BE2C (cell line): ENCODE measurements around the gene PRICKLE2.

Experiments
- DNase-seq: peaks from one replicate; pipeline ENCODE4 v3.0.0-alpha.2; 2020
- H3K27me3 ChIP-seq: fragments of 250-450 bp; sonication (Bioruptor Pico); 2 replicates; pipeline ENCODE4 v1.5.1; 2020; ENCODE audit warnings: mild to moderate bottlenecking
- H3K36me3 ChIP-seq: fragments of 250-450 bp; sonication (Bioruptor Pico); 2 replicates; pipeline ENCODE4 v1.5.1; 2020; ENCODE audit warnings: mild to moderate bottlenecking
- H3K4me1 ChIP-seq: fragments of 250-450 bp; sonication (Bioruptor Pico); 2 replicates; pipeline ENCODE4 v1.5.1; 2020
- H3K4me3 ChIP-seq: 2 replicates; pipeline ENCODE4 v1.5.1; 2011; ENCODE audit warnings: low read depth, low read length
- H3K9me3 ChIP-seq: fragments of 250-450 bp; sonication (Bioruptor Pico); 2 replicates; pipeline ENCODE4 v1.5.1; 2020
- TF ChIP-seq, protein P1 (sequence below): IDR thresholded peaks from 2 replicates; pipeline ENCODE4 v1.5.1; 2012; ENCODE audit warnings: mild to moderate bottlenecking, low read depth, low read length

Gene PRICKLE2

DNA sequence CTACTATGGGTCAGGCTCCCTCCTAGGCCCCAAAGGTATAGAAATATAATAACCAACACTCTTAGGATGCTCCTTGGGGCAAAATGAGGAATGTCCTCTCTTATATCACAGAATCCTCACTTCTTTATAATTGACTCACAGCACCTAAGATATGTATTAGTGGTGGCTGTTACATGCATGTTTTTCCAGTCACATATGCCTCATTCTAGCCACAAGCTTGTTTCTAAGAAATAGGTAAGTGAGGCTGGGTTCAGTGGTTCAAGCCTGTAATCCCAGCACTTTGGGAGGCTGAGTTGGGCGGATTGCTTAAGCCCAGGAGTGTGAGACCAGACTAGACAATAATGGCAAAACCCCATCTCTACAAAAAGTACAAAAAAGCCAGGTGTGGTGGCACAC lies 144.0 kb downstream of the PRICKLE2 start:
- H3K36me3 ChIP-seq: no peaks in the 10 kb centered on the region
- H3K4me3 ChIP-seq: no peak overlapping the region
- no peaks in the 10 kb centered on the region for H3K4me1 ChIP-seq
- DNase-seq: no peak
- no peaks in the 10 kb centered on the region for H3K27me3 ChIP-seq
- H3K9me3 ChIP-seq: no peaks in the 10 kb centered on the region
- TF ChIP-seq, protein P1, sequence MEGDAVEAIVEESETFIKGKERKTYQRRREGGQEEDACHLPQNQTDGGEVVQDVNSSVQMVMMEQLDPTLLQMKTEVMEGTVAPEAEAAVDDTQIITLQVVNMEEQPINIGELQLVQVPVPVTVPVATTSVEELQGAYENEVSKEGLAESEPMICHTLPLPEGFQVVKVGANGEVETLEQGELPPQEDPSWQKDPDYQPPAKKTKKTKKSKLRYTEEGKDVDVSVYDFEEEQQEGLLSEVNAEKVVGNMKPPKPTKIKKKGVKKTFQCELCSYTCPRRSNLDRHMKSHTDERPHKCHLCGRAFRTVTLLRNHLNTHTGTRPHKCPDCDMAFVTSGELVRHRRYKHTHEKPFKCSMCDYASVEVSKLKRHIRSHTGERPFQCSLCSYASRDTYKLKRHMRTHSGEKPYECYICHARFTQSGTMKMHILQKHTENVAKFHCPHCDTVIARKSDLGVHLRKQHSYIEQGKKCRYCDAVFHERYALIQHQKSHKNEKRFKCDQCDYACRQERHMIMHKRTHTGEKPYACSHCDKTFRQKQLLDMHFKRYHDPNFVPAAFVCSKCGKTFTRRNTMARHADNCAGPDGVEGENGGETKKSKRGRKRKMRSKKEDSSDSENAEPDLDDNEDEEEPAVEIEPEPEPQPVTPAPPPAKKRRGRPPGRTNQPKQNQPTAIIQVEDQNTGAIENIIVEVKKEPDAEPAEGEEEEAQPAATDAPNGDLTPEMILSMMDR: no peak

DNA sequence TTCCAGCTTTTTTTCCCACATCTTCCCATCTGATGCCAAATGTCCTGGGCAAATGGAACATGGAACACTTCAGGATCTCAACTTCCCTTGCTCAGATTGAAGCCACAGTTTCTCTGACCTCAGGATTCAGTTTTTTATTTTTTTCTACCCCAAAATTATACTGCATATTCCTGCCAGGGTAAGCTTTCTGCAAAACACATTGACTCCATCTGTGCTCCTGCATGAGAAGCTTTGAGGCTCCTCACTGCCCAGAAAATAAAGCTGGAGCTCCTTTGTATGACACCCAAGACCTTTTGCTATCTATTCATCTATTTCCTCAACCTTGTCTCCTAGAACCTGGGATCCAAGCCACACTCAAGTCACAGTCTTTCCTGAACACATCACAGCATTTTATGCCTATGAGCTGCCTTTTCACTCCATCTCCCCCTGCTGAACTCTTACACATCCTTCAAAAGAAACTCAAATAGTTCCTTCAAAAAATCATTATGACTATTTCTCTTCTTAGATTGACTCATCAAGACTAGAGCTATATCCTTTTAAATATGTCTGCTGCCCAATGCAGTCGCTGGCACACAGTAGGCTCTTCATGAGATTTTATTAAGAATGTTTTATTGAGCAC lies 144.5 kb downstream of the PRICKLE2 start:
- Histone ChIP-seq H3K9me3 (no peaks in the 10 kb centered on the region), H3K27me3 (no peaks in the 10 kb centered on the region), H3K4me1 (no peaks in the 10 kb centered on the region), H3K36me3 (no peaks in the 10 kb centered on the region), H3K4me3 (no peak overlapping the region)
- no peak for DNase-seq
- TF ChIP-seq, protein P1: no peak

DNA sequence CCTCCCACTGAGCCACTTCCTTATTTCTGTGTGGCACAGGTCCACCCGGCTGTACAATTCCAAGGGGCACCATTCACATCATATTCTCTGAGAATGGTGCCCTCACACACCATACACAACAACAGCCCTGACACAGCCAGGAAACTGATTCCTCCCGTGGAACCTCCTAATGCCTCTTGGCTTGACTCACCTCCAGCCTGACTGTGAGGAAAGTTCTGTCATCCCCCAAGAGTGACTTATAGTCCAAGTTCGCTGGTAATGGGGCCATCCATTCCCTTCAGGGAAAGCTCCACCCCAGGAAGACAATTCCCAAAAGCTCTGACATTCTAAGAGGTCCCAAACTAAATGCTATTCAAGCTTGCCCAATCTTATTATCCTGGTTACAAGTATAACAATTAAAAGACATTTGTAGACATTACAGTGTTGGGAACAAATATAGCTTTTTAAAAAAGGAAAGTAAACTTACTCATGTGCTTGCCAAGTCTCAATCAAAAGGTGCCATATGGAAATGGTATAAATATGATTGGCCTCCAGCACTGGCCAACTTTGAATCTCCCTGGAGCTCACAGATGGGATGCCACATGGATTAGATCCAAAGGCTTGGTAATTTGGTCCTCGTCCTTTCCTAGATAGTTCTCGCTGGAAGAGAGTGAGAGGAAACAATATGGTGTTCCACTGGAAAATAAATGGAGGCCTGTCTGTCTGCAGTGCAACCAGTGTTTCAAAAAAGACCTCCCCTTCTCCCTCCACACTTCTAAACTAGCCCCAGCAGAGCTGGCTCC lies 145.7 kb downstream of the PRICKLE2 start:
- no peaks in the 10 kb centered on the region for H3K9me3 ChIP-seq
- no peak overlapping the region for H3K4me3 ChIP-seq
- no peaks in the 10 kb centered on the region for H3K27me3 ChIP-seq
- H3K4me1 ChIP-seq: no peaks in the 10 kb centered on the region
- TF ChIP-seq, protein P1: no peak
- H3K36me3 ChIP-seq: no peaks in the 10 kb centered on the region
- no peak for DNase-seq

DNA sequence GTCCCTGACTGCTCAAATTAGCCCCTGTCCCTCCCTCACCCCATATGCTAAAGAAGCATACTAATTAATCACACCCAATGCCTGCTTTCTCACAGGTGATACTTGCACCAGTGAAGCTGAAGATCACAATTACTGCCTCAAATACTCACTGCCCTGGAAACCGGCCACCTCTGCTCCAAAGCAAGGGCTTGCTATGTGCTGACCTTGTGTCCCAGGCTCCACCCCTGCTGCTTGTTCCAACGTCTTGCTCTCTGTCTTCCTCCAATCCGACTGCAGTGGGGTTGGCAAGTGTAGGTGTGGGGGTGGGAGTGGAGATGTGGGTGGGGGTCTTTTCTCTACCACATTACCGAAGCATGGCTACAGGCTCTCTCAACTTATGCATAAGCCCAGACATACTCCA lies 146.3 kb downstream of the PRICKLE2 start:
- Histone ChIP-seq H3K27me3 (no peaks in the 10 kb centered on the region), H3K4me3 (no peak overlapping the region), H3K36me3 (no peaks in the 10 kb centered on the region), H3K4me1 (no peaks in the 10 kb centered on the region), H3K9me3 (no peaks in the 10 kb centered on the region)
- DNase-seq: no peak
- TF ChIP-seq, protein P1: no peak

DNA sequence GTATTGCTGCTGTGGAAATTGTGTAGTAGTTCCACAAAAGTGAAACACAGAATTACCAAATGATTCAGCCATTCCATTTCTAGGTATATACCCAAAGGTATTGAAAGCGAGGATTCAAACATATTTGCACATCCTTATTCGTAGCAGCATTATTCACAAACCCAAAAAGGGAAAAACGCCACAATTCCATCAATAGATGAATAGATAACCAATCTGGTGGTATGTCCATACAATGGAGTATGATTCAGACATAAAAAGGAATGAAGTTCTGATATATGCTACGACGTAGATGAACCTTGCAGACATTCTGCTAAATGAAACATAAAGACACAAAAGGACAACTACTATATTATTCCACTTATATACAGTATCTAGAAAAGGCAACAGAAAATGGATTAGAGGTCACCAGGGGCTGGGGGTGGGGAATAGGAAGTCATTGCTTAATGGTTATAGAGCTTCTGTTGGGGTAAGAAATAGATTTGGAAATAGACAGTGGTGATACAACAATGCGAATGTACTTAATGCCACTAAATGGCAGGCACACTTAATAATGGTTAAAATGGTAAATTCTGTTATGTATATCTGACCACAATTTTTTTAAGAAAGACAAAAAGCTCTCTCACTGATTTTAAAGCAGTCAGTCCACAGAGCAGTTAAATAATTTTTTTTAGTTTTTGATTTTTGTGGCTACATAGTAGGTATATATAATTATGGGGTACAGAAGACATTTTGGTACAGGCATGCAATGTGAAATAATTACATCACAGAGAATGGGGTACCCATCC lies 150.2 kb downstream of the PRICKLE2 start:
- H3K27me3 ChIP-seq: no peaks in the 10 kb centered on the region
- H3K9me3 ChIP-seq: no peaks in the 10 kb centered on the region
- H3K36me3 ChIP-seq: no peaks in the 10 kb centered on the region
- DNase-seq: no peak
- TF ChIP-seq, protein P1: no peak
- no peak overlapping the region for H3K4me3 ChIP-seq
- peaks cover 2% of the 10 kb centered on the region; the same call in 1 of the 2 replicates for H3K4me1 ChIP-seq
